IMR-90 (cell line): ENCODE data around the gene SLC9C2.

ENCODE experiments used
- BHLHE40 ChIP-seq: fragments of 150-350 bp; IDR thresholded peaks from 2 replicates; pipeline ENCODE4 v1.6.1; 2016; ENCODE audit warnings: mild to moderate bottlenecking, low read depth, low read length
- CTCF ChIP-seq: conservative IDR thresholded peaks from 2 replicates; pipeline ENCODE4 v1.5.1; 2012; ENCODE audit warnings: mild to moderate bottlenecking, low read depth, low read length, improper control_type of control experiment
- FOS ChIP-seq: fragments of 150-350 bp; IDR thresholded peaks from 2 replicates; pipeline ENCODE4 v1.6.1; 2016; ENCODE audit warnings: low read depth, low read length
- MAFK ChIP-seq: IDR thresholded peaks from 2 replicates; pipeline ENCODE4 v1.6.1; 2012; ENCODE audit warnings: low read depth, low read length, improper control_type of control experiment
- MAZ ChIP-seq: IDR thresholded peaks from 2 replicates; pipeline ENCODE4 v1.6.1; 2012; ENCODE audit warnings: low read depth, mild to moderate bottlenecking, low read length, improper control_type of control experiment, moderate library complexity, borderline replicate concordance
- MXI1 ChIP-seq: IDR thresholded peaks from 2 replicates; pipeline ENCODE4 v1.6.1; 2012; ENCODE audit warnings: low read depth, mild to moderate bottlenecking, low read length, moderate library complexity, borderline replicate concordance
- POLR2A ChIP-seq: IDR thresholded peaks from 2 replicates; pipeline ENCODE4 v1.6.1; 2012; ENCODE audit warnings: mild to moderate bottlenecking, low read depth, low read length
- RAD21 ChIP-seq: IDR thresholded peaks from 2 replicates; pipeline ENCODE4 v1.6.1; 2012; ENCODE audit warnings: low read length, improper control_type of control experiment
- RCOR1 ChIP-seq: IDR thresholded peaks from 2 replicates; pipeline ENCODE4 v1.6.1; 2012; ENCODE audit warnings: mild to moderate bottlenecking, low read length, improper control_type of control experiment; ENCODE audit not compliant: insufficient replicate concordance
- RFX5 ChIP-seq: IDR thresholded peaks from 2 replicates; pipeline ENCODE4 v1.8.0; 2012; ENCODE audit warnings: low read depth, mild to moderate bottlenecking, low read length, moderate library complexity
- SMC3 ChIP-seq: fragments of 150-350 bp; IDR thresholded peaks from 2 replicates; pipeline ENCODE4 v1.6.1; 2016; ENCODE audit warnings: low read depth, mild to moderate bottlenecking, antibody characterized with exemption, low read length, moderate library complexity

GRCh38 chr1:173527151-173527826 is 75.6 kb downstream of the SLC9C2 start:
- no peak for TF ChIP-seq CTCF
- TF ChIP-seq RCOR1: no peak
- TF ChIP-seq POLR2A: no peak
- no peak for TF ChIP-seq MAFK
- no peak for TF ChIP-seq FOS
- no peak for TF ChIP-seq MAZ
- TF ChIP-seq RFX5: no peak
- TF ChIP-seq MXI1: no peak
- TF ChIP-seq RAD21: no peak
- no peak for TF ChIP-seq SMC3
- TF ChIP-seq BHLHE40: no peak
